T1000 (cell line): ENCODE results near the gene RPN2.
"Not testable (repeated sequence)": the region's sequence is repeated elsewhere in the genome, so short reads cannot be mapped to it uniquely, and the experiment has no call there.

ENCODE experiments used
- DNase-seq: peaks from one replicate; lab custom pipeline; 2025; ENCODE audit warnings: mixed read lengths; lab: John Stamatoyannopoulos, UW

The RPN2 gene

DNA sequence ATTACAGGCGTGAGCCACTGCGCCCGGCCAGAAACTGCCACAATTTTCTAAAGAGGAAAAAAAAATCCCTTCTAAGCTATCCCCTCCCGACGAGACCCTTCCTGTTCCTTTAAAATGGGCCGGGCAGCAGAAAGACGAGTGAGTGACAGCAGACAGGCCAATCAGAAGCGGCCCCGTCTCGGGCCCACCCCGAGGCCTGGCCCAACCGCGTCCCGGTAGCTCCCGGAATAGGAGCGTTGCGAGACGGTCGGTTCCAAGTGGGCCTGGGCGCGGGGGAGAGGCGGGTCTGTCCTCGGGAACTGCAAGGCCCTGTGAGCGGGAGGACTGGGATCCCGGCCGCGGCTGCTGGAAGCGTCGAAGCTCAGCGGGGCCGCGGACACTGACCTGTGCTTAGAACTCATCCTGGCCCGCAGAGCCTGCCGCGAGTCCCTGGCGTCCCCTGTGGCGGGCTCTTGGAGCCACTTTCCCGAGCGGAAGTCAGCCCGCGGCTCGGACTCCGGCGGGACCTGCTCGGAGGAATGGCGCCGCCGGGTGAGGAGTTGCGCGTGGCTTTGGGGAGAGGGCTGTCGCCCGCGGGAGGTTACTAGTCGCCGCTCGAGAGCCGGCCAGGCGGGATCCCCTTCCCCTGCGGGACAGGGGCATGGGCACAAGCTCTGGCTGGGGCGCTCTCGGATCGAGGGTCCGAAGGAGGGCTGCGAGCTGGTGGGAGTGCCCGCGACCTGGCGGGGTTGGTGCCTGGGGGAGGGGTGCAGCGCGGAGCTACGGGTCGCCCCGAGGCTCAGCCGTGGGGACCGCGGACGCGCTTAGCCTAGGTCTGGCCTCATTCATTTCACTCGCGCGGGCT is at the start of gene RPN2, which contains the start of gene MROH8:
RPN2 (plus strand) TSS at position 492 of the 844 bp plus-strand sequence; CDS start at position 519, 27 bp downstream.
MROH8 (minus strand) TSS at position 710 of the 844 bp plus-strand sequence.
- peak; percentile 95 for DNase-seq

DNA sequence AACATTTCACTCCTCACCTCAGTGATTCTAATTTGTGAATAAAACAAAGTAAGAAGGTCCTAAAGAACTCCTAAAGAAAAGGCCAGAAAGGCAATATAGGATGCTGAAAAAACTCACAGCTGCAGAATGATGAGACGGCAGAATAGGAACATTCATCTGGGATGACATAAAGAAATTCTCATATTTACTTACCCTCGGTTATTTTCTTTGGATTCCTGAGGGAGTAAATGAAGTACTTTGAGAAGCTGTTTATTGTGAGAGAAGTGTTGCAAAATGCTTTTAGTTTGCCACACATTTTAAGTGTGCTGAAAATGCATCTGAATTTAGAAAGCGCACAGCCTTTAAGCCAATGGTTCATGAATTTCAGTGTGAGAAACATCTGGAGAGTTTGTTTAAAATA is 47.6 kb upstream of the RPN2 start:
- no peak for DNase-seq

DNA sequence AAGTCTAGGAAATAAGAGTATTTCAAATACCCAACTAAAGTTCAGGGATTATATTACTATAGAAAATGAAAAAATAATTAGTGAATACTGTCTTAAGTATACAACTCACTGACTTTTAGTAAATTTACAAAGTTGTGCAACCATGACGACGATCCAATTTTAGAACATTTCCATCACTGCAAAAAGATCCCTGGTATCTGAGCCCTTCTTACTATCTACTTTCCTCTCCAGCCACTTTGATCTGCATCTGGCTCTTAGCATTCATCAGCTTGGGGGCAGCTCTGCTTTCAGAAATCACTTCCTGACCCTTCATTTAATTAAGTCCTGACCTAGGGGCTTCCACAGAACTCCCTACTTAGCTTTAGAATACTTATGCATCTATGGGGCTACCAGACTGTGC is 45.2 kb upstream of the RPN2 start:
- no peak for DNase-seq

DNA sequence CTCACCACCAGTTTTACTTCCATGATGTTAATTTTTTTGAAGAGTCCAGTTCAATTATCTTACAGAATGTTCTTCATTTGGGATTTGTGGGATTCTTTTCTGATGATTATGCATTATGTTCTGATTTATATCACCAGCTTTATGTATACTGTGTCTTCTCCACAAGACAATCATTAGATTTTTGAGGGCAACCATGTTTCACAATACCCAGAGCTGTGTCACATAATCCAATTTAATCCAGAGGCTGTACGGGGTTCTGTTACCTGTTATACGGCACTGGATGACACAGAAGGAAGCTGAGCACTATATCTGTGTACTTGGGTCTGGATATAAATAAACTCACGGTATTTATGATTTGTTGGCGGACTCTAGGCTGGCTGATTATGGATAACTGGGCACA is 41.6 kb upstream of the RPN2 start:
- DNase-seq = no peak

DNA sequence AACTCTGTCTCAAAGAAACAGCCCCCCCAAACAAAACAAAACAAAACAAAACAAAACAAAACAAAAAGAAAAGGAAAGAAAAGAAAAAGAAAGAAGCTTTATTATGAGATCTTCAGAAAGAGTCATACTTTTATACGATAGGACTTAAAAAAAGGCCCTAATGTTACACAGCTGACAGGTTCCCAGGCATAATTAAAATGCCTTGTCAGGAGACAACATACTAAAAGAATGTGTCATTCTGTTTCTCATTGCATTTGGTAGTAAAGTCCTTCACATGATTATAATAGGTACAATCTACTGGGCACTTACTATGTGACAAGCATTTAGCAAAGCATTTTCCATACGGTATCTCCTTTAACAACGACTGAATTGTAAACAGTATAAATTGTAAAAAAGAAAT is 36.4 kb upstream of the RPN2 start:
- no peak for DNase-seq

DNA sequence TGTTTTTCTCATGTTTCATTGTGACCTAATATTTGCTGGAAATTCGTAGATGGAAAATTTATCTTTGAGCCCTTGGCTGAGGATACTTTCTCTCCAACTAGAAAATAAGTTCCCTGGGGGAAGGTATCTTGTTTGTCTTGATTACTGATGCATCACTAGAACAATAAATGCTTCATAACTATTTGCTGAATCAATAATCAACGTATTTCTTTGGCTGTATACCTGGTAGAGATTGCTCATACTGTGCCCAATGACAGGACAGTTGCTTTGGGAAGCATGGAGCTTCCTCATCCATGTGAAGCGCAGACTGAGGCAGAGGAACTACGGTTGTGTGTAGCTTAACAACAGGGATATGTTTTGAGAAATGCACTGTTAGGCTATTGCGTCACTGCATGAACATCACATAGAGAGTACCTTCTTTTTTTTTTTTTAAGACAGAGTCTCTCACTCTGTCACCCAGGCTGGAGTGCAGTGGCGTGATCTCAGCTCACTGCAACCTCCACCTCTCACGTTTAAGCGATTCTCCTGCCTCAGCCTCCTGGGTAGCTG is 34.2 kb upstream of the RPN2 start:
- DNase-seq = no peak

DNA sequence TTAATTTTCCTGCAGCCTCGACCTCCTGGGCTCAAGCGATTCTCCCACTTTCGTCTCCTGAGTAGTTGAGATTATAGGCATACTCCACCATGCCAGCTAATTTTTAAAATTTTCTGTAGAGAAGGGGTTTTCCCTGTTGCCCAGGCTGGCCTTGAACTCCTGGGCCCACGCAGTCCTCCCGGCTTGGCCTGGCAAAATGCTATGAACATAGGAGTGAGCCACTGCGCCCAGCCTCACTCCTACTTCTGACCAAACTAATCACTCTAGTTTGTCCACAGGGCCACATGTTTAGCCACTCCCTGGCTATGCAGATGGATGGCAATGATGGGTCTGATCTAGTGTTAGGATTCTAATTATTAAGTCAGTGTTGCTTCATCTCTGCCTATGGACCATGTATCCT is 31.9 kb upstream of the RPN2 start:
- DNase-seq = no peak

DNA sequence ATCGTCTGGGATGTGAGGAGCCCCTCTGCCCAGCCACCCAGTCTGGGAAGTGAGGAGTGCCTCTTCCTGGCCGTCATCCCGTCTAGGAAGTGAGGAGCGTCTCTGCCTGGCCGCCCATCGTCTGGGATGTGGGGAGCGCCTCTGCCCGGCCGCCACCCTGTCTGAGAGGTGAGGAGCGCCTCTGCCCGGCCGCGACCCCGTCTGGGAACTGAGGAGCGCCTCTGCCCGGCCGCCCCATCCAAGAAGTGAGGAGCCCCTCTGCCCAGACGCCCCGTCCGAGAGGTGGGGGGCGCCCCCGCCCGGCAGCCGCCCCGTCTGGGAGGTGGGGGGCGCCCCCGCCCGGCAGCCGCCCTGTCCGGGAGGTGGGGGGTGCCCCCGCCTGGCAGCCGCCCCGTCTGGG is 28.3 kb upstream of the RPN2 start:
- not testable (repeated sequence) for DNase-seq

DNA sequence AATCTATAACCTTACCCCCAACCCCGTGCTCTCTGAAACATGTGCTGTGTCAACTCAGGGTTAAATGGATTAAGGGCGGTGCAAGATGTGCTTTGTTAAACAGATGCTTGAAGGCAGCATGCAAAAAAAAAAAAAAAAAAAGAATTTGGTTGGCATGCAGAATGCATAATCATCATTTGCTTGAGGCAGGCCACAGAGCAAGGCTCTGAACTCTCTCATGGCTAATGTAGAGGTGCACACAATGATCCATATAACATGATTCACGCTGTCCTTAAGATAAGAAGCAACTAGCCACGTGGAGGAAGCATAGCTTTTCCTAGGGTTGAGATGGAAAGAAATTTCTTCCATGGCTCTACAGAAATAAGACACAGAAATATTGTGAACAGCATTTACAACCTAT is 27.6 kb upstream of the RPN2 start:
- DNase-seq = no peak

DNA sequence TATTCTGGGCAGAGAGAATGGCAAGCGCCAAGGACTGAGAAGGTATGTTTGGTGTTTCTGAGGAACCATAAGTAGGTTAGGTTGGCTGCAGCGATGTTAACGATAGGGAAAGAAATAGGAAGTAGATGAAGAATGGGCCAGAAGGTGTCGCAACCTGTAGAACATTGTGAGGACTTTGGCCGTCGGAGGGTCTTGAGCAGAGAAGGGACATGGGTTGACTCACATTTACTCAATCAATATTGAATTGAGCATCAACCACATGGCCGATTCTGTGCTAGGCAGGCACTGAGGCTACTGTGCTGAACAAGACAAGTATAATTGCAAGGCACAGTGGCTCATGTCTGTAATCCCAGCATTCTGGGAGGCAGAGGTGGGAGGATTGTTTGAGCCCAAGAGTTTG is 26.8 kb upstream of the RPN2 start:
- DNase-seq = no peak

DNA sequence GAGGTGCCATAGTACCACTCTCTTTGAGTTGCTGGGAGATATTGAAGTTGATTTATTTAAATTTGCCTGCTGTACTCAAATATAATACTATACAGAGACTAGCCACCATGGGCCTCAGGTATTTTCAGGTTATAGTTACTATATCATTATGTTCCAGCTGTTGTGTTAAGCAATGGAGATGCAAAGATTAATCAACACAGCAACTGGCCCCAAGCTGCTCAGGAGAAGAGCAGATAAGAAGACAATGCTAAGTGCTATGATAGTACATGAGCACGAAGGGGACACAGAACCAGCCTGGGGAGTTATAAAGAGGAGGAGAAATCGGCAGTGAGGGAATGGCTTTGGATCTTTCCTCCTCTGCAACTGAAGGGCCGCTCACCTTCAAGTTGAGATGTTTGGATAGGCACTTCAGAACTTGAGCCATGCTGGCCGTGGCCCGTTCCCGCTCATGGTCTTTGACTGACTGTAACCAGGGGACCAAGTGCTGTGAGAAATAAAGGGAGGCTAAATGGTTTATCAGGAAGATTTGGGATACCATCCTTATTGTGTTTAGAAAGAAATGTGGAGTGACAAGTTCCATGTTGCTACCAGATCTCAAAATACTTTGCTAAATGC is 24.3 kb upstream of the RPN2 start:
- DNase-seq = no peak

DNA sequence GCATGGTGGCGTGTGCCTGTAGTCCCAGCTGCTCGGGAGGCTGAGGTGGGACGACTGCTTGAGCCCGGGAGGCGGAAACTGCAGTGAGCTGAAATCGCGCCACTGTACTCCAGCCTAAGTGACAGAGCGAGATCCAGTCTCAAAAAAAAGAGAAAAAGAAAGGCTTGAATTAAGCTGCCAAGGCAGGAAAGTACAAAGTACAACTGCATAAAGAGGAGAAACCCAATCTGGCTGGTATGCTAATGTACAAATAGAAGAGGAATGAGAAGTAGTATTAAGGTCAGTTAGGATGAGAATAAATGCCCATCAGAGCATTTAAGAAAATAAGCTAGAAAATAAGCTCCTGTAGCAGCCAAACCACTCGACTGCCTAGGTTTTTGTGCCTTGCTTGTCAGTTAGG is 23.1 kb upstream of the RPN2 start:
- no peak for DNase-seq

DNA sequence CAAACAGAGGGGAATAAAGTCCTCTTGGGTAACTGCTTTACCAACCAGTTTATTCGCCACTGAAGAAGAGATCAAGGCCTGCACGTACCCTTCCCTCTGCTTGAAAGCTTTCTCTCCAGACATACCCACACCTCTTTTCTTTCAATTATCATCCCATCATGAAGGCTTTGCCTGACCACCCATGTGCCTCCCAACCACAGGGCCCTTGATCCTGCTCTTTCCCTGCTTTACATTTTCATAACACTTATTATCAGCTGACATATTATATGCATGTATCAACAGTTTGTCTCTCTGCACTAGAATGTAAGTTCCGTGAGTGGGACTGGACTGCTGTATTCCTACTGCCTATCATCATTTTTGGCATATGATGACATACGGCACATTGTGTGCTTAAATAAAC is 20.9 kb upstream of the RPN2 start:
- no peak for DNase-seq

DNA sequence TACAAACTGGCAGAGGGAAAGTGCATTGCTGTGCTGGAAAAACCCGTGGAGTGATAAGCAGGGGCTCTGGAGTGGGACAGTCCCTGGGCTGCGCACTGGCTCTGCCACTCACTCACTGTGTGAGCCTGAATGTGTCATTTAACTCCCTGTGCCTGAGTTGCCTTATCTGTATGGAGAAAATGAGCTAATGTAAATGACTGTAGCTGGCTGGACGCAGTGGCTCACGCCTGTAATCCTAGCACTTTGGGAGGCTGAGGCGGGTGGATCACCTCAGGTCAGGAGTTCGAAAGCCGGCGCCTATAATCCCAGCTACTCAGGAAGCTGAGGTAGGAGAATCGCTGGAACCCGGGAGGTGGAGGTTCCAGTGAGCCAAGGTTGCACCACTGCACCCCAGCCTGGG is 18.4 kb upstream of the RPN2 start:
- no peak for DNase-seq

DNA sequence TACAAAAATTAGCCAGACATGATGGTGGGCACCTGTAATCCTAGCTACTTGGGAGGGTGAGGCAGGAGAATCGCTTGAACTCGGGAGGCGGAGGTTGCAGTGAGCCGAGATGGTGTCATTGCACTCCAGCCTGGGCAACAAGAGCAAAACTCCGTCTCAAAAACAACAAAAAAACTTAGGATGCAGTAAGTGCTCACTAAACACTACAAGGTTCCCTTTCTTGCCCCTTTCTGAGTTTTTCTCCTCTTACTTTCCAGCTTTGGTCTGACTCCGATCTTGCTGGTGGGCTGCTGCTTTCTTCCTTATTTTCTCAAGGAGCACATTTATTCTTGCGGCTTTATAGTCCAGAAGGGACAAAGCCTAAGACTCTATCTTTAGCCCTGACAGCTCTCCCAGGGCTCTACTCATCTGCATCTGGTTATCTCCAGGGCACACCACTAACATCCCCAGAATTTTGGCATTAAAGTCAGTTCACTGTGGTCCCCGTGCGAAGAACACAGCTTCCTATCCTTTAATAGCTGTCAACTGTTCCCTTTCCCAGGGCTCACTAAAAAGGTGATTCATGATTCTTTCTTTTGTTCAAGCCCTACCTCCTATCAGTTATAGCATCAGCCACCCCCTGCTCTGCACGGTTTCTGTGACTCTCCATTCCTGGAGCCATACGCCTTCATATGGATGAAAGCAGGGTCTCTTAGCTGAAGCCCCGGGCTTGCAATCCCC is 17.1 kb upstream of the RPN2 start:
- no peak for DNase-seq

DNA sequence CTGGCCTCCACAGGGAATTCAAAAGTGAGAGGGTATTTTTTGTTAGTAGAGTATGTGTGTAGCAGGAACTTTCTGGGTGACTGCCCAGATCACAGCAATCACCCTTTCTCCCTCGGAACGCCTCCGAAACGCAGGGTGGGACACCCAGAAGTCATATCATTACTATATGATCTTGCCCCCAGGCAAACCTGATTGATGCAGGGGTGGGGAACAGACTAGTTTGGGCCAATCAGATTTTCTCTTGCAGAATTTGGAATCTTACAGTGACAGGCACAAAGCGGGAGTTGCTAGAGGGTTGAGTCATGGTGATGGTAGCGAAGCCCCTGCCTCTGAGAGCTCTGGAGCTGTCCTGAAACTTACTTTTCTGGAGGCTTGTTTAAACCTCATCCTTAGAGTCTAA is 16.5 kb upstream of the RPN2 start:
- DNase-seq = no peak

DNA sequence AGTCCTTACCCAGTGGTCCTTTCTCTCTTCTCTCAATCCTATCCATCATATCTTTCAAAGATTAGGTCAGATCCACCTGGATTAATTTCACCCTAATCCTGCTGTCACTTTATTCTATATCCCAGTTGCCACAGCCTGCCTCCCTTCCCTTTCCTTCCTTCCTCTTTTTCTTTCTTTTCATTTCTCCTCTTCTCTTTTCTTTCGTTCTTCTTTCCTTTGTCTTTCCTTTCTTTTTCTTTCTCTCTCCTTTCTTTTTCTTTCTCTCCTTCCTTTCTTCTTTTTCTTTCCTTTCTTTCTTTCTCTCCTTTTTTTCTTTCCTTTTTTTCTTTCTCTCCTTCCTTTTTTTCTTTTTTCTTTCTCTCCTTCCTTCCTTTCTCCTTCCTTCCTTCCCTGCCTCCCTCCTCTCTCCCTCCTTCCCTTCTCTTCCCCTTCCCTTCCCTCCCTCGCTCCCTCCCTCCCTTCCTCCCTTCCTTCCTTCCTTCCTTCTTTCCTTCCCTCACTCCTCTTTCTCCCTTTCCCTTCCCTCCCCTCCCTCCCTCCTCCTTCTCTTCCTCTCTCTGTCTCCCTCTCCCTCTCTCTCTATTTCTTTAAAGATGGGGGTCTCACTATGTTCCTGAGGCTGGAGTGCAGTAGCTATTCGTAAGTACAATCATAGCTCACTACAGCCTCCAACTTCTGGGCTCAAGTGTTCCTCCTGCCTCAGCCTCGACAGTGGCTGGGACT is 15.1 kb upstream of the RPN2 start:
- no peak for DNase-seq

DNA sequence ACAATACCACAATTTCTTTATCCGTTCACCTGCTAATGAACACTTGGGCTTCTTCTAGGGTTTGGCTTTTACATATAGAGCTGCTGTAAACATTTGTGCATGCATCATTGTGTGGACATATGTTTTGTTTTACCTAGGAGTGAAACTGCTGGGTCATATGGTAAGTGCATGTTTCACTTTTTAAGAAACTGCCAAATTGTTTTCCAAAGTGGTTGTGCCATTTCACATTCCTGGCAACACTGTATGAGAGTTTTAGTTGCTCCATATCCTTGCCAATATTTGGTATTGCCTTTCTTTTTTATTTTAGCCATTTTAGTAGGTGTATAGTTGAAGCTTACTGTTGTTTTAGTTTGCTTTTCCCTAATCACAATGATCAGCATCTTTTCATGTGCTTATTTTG is 14.1 kb upstream of the RPN2 start:
- DNase-seq = no peak

DNA sequence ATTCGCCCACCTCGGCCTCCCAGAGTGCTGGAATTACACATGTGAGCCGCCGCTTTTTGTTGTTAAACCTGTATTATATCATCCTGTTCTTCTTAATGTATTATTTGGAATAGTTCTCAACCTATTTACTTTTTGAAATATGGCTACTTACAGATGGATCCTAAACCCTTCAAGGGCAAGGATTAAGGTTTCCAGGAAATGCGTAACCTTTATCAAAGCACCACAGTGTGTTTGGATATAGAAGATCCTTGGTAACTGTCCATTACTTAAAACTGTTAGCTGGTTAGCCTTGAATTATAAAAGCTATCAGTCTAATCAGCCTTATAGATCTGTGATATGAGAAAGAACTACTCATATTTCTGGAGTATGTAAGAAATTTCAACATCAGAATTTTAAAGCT is 12.3 kb upstream of the RPN2 start:
- no peak for DNase-seq

DNA sequence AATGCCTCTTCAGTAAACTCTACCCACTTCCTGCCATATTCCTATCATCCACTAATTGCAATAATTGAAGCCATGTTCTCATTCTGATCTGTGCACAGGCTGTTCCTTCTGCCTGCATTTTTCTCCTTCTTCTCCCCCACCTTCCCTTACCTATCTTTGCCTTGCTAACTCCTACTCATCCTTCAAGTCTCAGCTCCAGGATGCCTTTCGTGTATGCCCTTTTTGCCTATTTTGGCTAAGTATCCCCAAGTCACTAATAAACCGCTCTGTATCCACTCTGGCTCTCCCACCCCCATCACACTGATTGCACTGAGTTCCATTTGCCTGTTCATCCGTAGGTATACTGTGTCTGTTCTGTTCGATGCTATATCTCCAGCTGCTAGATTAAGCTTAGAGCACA is 6.3 kb upstream of the RPN2 start:
- DNase-seq = no peak

DNA sequence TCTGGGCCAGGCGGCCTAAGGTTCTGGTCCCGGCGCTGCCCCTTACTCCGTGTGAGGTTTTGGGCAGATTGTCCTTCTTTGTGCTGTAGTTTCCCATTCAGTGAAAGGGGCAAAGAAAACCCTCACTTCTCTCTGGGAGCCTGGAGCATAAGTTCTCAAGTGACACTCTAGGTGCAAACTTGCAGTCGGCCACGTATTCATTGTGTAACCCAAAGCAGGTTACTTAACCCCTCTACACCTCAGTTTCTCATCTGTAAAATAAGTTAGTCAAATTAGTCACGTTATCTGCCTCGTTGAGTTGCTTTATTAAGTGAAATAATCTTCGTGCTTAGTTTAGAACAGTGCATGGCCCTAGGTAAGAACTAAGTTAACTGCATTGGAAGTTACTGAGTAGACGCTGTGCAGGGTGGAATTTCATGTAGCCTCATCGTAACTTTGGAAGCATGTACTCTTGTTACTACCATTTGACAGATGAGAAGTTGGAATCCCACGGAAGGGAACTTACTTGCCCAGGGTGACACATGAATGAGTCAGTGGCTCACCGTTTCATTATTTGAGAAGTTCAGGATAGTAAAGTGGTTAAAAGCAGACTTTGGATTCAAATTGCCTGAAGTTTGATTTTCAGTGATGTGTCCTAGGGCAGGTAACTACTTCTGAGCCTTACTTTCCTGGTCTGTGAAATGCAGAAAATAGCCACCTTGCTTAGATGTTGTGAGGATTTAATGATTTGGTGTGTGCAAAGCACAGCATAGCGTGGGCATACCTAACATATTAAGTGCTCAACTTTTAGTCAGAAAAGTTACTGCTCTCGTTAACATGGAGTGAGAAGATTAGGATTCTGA is 774 bp downstream of the RPN2 start:
- no peak for DNase-seq
